ENCODE measurements around the gene SPACA6. TPM values are rescaled to one million over a fixed set of nuclear protein-coding genes. Genes with fewer than 3 reads are reported as not detected.
A peak's percentile ranks its signal among the peaks of the same experiment; 100 is the strongest.
"Not testable (repeated sequence)": the region's sequence is repeated elsewhere in the genome, so short reads cannot be mapped to it uniquely, and the experiment has no call there.

Gene SPACA6
- total and polyA plus RNA-seq, 4 donors = 7.0 to 20.7 (median 14.8) TPM

GRCh38 chr19:51737924-51738323 is 44.8 kb downstream of the SPACA6 start:
- WGBS, 2 donors = 72 to 79% methylated on average over 2 of the region's 2 CpGs

GRCh38 chr19:51738523-51738922 is 45.4 kb downstream of the SPACA6 start:
- 77 to 85% methylated on average over 10 of the region's 10 CpGs for WGBS, 2 donors
- H3K9ac ChIP-seq (ENCODE audit: insufficient read depth in 1 of 2, low read length in 2 of 2); H3K9me3 ChIP-seq (ENCODE audit: control insufficient read depth in 4 of 4, insufficient read depth in 3 of 4, low read length in 3 of 4); H3K36me3 ChIP-seq (ENCODE audit: control insufficient read depth in 4 of 4, insufficient read depth in 4 of 4, low read length in 4 of 4); H3K27me3 ChIP-seq (ENCODE audit: control insufficient read depth in 3 of 3, insufficient read depth in 3 of 3, low read length in 2 of 3); ATAC-seq (ENCODE audit: insufficient read depth, low FRiP score); H3K27ac ChIP-seq (ENCODE audit: low read depth in 1 of 2, low read length in 1 of 2); H3K4me1 ChIP-seq (ENCODE audit: control insufficient read depth in 5 of 5, insufficient read depth in 5 of 5, low read length in 5 of 5); H3K4me3 ChIP-seq; DNase-seq: not testable (repeated sequence)

More at GRCh38 chr19:51737924-51738323, 44.8 kb downstream of the SPACA6 start:
- no peak overlapping the region for H3K27ac ChIP-seq (ENCODE audit: low read depth in 1 of 2, low read length in 1 of 2)
- no peak for TF ChIP-seq CTCF (IDR thresholded peaks at IDR 0.05; ENCODE audit: control extremely low read depth, extremely low read depth)
- H3K9ac ChIP-seq (ENCODE audit: insufficient read depth in 1 of 2, low read length in 2 of 2) = no peak overlapping the region
- no peak for ATAC-seq (ENCODE audit: insufficient read depth, low FRiP score)
- no peaks in the 10 kb centered on the region for H3K4me1 ChIP-seq (ENCODE audit: control insufficient read depth in 5 of 5, insufficient read depth in 5 of 5, low read length in 5 of 5)
- no peaks in the 10 kb centered on the region for H3K9me3 ChIP-seq (ENCODE audit: control insufficient read depth in 4 of 4, insufficient read depth in 3 of 4, low read length in 3 of 4)
- peaks cover 0 to 5% (median 0%) of the 10 kb centered on the region in 3 donors for H3K27me3 ChIP-seq (ENCODE audit: control insufficient read depth in 3 of 3, insufficient read depth in 3 of 3, low read length in 2 of 3)
- no peak for DNase-seq
- H3K36me3 ChIP-seq (ENCODE audit: control insufficient read depth in 4 of 4, insufficient read depth in 4 of 4, low read length in 4 of 4) = no peaks in the 10 kb centered on the region
- H3K4me3 ChIP-seq = no peak overlapping the region

- ATAC-seq (ENCODE audit: insufficient read depth, low FRiP score) (no peak), DNase-seq (no peak)
- peaks cover 0 to 5% (median 0%) of the 10 kb centered on the region in 3 donors for H3K27me3 ChIP-seq (ENCODE audit: control insufficient read depth in 3 of 3, insufficient read depth in 3 of 3, low read length in 2 of 3)
- WGBS, 2 donors = 68% methylated on average over 13 of the region's 13 CpGs
- H3K36me3 ChIP-seq (ENCODE audit: control insufficient read depth in 4 of 4, insufficient read depth in 4 of 4, low read length in 4 of 4) = no peaks in the 10 kb centered on the region
- H3K9me3 ChIP-seq (ENCODE audit: control insufficient read depth in 4 of 4, insufficient read depth in 3 of 4, low read length in 3 of 4) = no peaks in the 10 kb centered on the region
- H3K4me3 ChIP-seq = no peak overlapping the region
- no peak overlapping the region for H3K27ac ChIP-seq (ENCODE audit: low read depth in 1 of 2, low read length in 1 of 2)
- H3K9ac ChIP-seq (ENCODE audit: insufficient read depth in 1 of 2, low read length in 2 of 2) = no peak overlapping the region
- H3K4me1 ChIP-seq (ENCODE audit: control insufficient read depth in 5 of 5, insufficient read depth in 5 of 5, low read length in 5 of 5) = no peaks in the 10 kb centered on the region
- no peak for TF ChIP-seq CTCF (IDR thresholded peaks at IDR 0.05; ENCODE audit: control extremely low read depth, extremely low read depth)
Observed at GRCh38 chr19:51739466-51740213, 46.5 kb downstream of the SPACA6 start.

- Histone ChIP-seq H3K27ac (ENCODE audit: low read depth in 1 of 2, low read length in 1 of 2) (no peak overlapping the region), H3K4me3 (no peak overlapping the region), H3K4me1 (ENCODE audit: control insufficient read depth in 5 of 5, insufficient read depth in 5 of 5, low read length in 5 of 5) (no peaks in the 10 kb centered on the region), H3K9me3 (ENCODE audit: control insufficient read depth in 4 of 4, insufficient read depth in 3 of 4, low read length in 3 of 4) (no peaks in the 10 kb centered on the region), H3K36me3 (ENCODE audit: control insufficient read depth in 4 of 4, insufficient read depth in 4 of 4, low read length in 4 of 4) (no peaks in the 10 kb centered on the region), H3K27me3 (ENCODE audit: control insufficient read depth in 3 of 3, insufficient read depth in 3 of 3, low read length in 2 of 3) (peaks cover 0 to 5% (median 0%) of the 10 kb centered on the region in 3 donors), H3K9ac (ENCODE audit: insufficient read depth in 1 of 2, low read length in 2 of 2) (no peak overlapping the region)
- 57 to 68% methylated on average over 5 of the region's 5 CpGs for WGBS, 2 donors
- no peak for TF ChIP-seq CTCF (IDR thresholded peaks at IDR 0.05; ENCODE audit: control extremely low read depth, extremely low read depth)
- DNase-seq (peak in 1 of 3 donors; percentile 15), ATAC-seq (ENCODE audit: insufficient read depth, low FRiP score) (no peak)
Observed at GRCh38 chr19:51740356-51740755, 47.2 kb downstream of the SPACA6 start.
